ENCODE measurements around the gene KCNQ2.

The KCNQ2 gene

GRCh38 chr20:63357921-63358905, 114.2 kb downstream of the KCNQ2 start:
- H3K4me1 Mint-ChIP-seq (ENCODE audit: low read depth), result no peaks in the 10 kb centered on the region
- H3K36me3 Mint-ChIP-seq (ENCODE audit: low read depth), result no peaks in the 10 kb centered on the region
- no peak overlapping the region for H3K4me3 Mint-ChIP-seq
- H3K27me3 Mint-ChIP-seq, result peaks cover 15% of the 10 kb centered on the region
- no peaks in the 10 kb centered on the region for H3K9me3 Mint-ChIP-seq
- no peak overlapping the region for H3K27ac Mint-ChIP-seq

- Mint-ChIP-seq H3K4me1 (ENCODE audit: low read depth) (no peaks in the 10 kb centered on the region), H3K9me3 (no peaks in the 10 kb centered on the region), H3K27ac (no peak overlapping the region), H3K36me3 (ENCODE audit: low read depth) (no peaks in the 10 kb centered on the region), H3K4me3 (no peak overlapping the region), H3K27me3 (peaks cover 7% of the 10 kb centered on the region)
These were observed 115.2 kb downstream of the KCNQ2 start for GRCh38 chr20:63356931-63357879.

GRCh38 chr20:63356511-63356910, 115.9 kb downstream of the KCNQ2 start:
- Mint-ChIP-seq H3K4me3 (no peak overlapping the region), H3K4me1 (ENCODE audit: low read depth) (no peaks in the 10 kb centered on the region), H3K9me3 (no peaks in the 10 kb centered on the region), H3K36me3 (ENCODE audit: low read depth) (no peaks in the 10 kb centered on the region), H3K27ac (no peak overlapping the region), H3K27me3 (peaks cover 7% of the 10 kb centered on the region)

- no peaks in the 10 kb centered on the region for H3K9me3 Mint-ChIP-seq
- H3K27me3 Mint-ChIP-seq, result peaks cover 7% of the 10 kb centered on the region
- H3K4me3 Mint-ChIP-seq, result no peak overlapping the region
- no peak overlapping the region for H3K27ac Mint-ChIP-seq
- no peaks in the 10 kb centered on the region for H3K4me1 Mint-ChIP-seq (ENCODE audit: low read depth)
- H3K36me3 Mint-ChIP-seq (ENCODE audit: low read depth), result no peaks in the 10 kb centered on the region
These were observed 116.6 kb downstream of the KCNQ2 start for GRCh38 chr20:63355781-63356295.

- Mint-ChIP-seq H3K27ac (no peak overlapping the region), H3K4me1 (ENCODE audit: low read depth) (no peaks in the 10 kb centered on the region), H3K36me3 (ENCODE audit: low read depth) (no peaks in the 10 kb centered on the region), H3K9me3 (peaks cover 7% of the 10 kb centered on the region), H3K27me3 (peaks cover 4% of the 10 kb centered on the region), H3K4me3 (no peak overlapping the region)
These were observed 117.7 kb downstream of the KCNQ2 start for GRCh38 chr20:63354636-63355350.

GRCh38 chr20:63352811-63353221, 119.6 kb downstream of the KCNQ2 start:
- Mint-ChIP-seq H3K9me3 (peaks cover 7% of the 10 kb centered on the region), H3K4me3 (no peak overlapping the region)

GRCh38 chr20:63351811-63352591, 120.5 kb downstream of the KCNQ2 start:
- no peaks in the 10 kb centered on the region for H3K36me3 Mint-ChIP-seq (ENCODE audit: low read depth)

More at GRCh38 chr20:63352811-63353221, 119.6 kb downstream of the KCNQ2 start:
- Mint-ChIP-seq H3K36me3 (ENCODE audit: low read depth) (no peaks in the 10 kb centered on the region), H3K27ac (no peak overlapping the region), H3K4me1 (ENCODE audit: low read depth) (no peaks in the 10 kb centered on the region), H3K27me3 (no peaks in the 10 kb centered on the region)

GRCh38 chr20:63351326-63351700, 121.1 kb downstream of the KCNQ2 start:
- no peaks in the 10 kb centered on the region for H3K27me3 Mint-ChIP-seq
- no peaks in the 10 kb centered on the region for H3K36me3 Mint-ChIP-seq (ENCODE audit: low read depth)
- peaks cover 7% of the 10 kb centered on the region for H3K9me3 Mint-ChIP-seq
- no peaks in the 10 kb centered on the region for H3K4me1 Mint-ChIP-seq (ENCODE audit: low read depth)
- H3K27ac Mint-ChIP-seq, result peak overlapping the region; percentile 67
- H3K4me3 Mint-ChIP-seq, result no peak overlapping the region

More at GRCh38 chr20:63351811-63352591, 120.5 kb downstream of the KCNQ2 start:
- Mint-ChIP-seq H3K27ac (no peak overlapping the region), H3K27me3 (no peaks in the 10 kb centered on the region), H3K9me3 (peaks cover 7% of the 10 kb centered on the region), H3K4me3 (no peak overlapping the region), H3K4me1 (ENCODE audit: low read depth) (no peaks in the 10 kb centered on the region)

- H3K36me3 Mint-ChIP-seq (ENCODE audit: low read depth), result no peaks in the 10 kb centered on the region
- peak overlapping the region; percentile 67 for H3K27ac Mint-ChIP-seq
- H3K9me3 Mint-ChIP-seq, result peaks cover 7% of the 10 kb centered on the region
- peak overlapping the region; percentile 2 for H3K4me3 Mint-ChIP-seq
- H3K4me1 Mint-ChIP-seq (ENCODE audit: low read depth), result no peaks in the 10 kb centered on the region
- no peaks in the 10 kb centered on the region for H3K27me3 Mint-ChIP-seq
These were observed 121.7 kb downstream of the KCNQ2 start for GRCh38 chr20:63350597-63351325.
